Measurements from ENCODE around the gene CT45A3. TPM values are rescaled to one million over a fixed set of nuclear protein-coding genes. Genes with fewer than 3 reads are reported as not detected.
"Not testable (repeated sequence)": the region's sequence is repeated elsewhere in the genome, so short reads cannot be mapped to it uniquely, and the experiment has no call there.

Gene CT45A3
- total RNA-seq, 2 donors from 2014 or later = not detected

GRCh38 chrX:135713795-135714194 is 54.2 kb downstream of the CT45A3 start:
- Histone ChIP-seq H3K9me3 (no peaks in the 10 kb centered on the region), H3K27ac (no peak overlapping the region), H3K36me3 (no peaks in the 10 kb centered on the region), H3K27me3 (no peaks in the 10 kb centered on the region), H3K4me3 (no peak overlapping the region), H3K4me1 (no peaks in the 10 kb centered on the region)
- no peak for DNase-seq (ENCODE audit: low spot score)
- TF ChIP-seq, protein P1, sequence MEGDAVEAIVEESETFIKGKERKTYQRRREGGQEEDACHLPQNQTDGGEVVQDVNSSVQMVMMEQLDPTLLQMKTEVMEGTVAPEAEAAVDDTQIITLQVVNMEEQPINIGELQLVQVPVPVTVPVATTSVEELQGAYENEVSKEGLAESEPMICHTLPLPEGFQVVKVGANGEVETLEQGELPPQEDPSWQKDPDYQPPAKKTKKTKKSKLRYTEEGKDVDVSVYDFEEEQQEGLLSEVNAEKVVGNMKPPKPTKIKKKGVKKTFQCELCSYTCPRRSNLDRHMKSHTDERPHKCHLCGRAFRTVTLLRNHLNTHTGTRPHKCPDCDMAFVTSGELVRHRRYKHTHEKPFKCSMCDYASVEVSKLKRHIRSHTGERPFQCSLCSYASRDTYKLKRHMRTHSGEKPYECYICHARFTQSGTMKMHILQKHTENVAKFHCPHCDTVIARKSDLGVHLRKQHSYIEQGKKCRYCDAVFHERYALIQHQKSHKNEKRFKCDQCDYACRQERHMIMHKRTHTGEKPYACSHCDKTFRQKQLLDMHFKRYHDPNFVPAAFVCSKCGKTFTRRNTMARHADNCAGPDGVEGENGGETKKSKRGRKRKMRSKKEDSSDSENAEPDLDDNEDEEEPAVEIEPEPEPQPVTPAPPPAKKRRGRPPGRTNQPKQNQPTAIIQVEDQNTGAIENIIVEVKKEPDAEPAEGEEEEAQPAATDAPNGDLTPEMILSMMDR (IDR thresholded peaks at IDR 0.05) = no peak

DNA sequence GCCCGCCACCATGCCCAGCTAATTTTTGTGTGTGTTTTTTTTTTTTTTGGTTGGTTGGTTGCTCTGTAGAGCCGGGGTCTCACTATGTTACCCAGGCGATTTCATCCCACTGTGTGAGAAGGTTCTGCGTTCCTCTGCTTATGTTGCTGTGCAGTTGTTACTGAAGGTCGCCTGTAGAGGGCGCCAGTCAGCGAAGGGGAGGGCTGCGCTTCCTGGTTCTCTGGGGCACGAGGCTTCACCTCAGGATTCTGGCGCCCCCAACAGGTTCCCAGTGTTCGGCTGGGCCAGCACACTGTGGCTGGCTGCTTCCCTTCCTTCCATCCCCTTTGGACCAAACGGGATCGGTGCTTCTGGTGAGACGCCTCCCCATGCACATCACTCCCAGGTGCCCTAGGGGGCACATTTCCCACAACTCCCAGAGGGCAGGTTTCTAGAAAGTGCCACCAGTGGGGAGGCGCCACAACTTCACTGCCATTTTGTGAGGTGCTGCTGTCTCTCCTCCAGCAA is 54.8 kb downstream of the CT45A3 start, which contains the start of gene CT45A1:
CT45A1 (plus strand) TSS at position 457 of the 507 bp plus-strand sequence. CDS start 5,302 bp downstream, outside the sequence.
- not testable (repeated sequence) for DNase-seq (ENCODE audit: low spot score); H3K4me3 ChIP-seq; H3K36me3 ChIP-seq; H3K27me3 ChIP-seq; H3K9me3 ChIP-seq; H3K4me1 ChIP-seq; H3K27ac ChIP-seq

Other genes with a start within 250 kb of the CT45A3 start
- 10 to 100 TPM in 1 of 2 donors, 1 to 10 TPM in 1; 9.9 to 12.2 TPM for gene INTS6L, start 247.5 kb downstream of the CT45A3 start, total RNA-seq
- not detected for gene CT45A1, start 54.6 kb downstream of the CT45A3 start, total RNA-seq
- gene CT45A5, start 17.3 kb upstream of the CT45A3 start, total RNA-seq = not detected
- not detected for gene CT45A6, start 34.6 kb upstream of the CT45A3 start, total RNA-seq
- not detected for gene CT45A2, start 51.8 kb upstream of the CT45A3 start, total RNA-seq
- gene CT45A7, start 69.1 kb upstream of the CT45A3 start, total RNA-seq = not detected
- not detected for gene CT45A8, start 86.3 kb upstream of the CT45A3 start, total RNA-seq
- gene CT45A9, start 103.6 kb upstream of the CT45A3 start, total RNA-seq = not detected
- not detected for gene CT45A10, start 125.3 kb upstream of the CT45A3 start, total RNA-seq
- not detected for gene SAGE1, start 125.5 kb upstream of the CT45A3 start, total RNA-seq
- 10 to 100 TPM; 24.0 to 27.6 TPM for gene MMGT1, start 205.8 kb upstream of the CT45A3 start, total RNA-seq
- gene SLC9A6, start 217.2 kb upstream of the CT45A3 start, total RNA-seq = 10 to 100 TPM; 16.3 to 25.8 TPM